GM18498 (cell line): Measurements from ENCODE around the gene SLC22A17.

Experiments used
- ATAC-seq: cut with Tn5 transposase; IDR thresholded peaks from one replicate; pipeline ENCODE4 v1.9.1; 2021; ENCODE audit warnings: mild to moderate bottlenecking, moderate library complexity; ENCODE audit not compliant: unreplicated experiment

Gene SLC22A17

DNA sequence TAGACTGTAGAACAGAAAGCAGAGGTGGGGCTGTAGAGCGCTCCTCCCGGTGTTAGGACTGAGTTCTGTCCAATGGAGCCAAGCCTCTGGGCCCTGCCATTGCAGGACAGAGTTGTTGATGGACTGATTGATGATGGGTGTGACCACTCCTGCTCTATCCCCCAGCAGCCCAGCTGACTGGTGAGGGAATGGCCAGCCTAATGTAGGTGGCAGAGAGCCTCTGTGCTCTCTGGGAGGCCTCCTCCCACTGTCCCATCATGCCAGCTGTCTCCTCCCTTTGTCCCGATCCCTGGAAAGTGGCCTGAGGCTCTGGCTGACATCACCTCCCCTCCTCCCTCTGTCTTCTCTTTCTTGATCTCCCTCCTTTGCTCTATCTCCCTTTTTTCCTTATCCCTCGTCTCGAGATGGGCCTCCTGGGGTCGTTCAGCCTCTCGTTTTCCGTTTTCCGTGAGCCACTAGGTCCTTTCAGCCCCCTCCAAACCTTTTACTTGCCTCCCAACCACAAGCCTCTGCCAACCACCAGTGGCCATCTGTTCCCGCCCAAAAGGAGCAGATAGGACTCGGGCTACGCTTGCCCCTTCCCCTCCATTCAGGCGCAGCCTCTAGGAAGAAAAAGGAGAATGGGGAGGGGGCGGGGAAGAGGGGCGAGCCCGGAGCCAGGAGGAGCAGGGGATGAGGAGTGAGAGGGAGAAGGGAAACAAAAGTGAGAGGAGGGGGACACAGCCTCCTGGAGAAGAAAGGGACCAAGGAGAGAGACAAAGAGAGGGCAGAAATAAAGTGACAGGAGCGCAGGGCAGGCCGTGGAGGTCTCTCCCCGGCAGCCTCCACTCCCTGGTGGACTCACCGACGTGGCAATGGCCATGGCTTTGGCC is 11.7 kb upstream of the SLC22A17 start:
- no peak for ATAC-seq

DNA sequence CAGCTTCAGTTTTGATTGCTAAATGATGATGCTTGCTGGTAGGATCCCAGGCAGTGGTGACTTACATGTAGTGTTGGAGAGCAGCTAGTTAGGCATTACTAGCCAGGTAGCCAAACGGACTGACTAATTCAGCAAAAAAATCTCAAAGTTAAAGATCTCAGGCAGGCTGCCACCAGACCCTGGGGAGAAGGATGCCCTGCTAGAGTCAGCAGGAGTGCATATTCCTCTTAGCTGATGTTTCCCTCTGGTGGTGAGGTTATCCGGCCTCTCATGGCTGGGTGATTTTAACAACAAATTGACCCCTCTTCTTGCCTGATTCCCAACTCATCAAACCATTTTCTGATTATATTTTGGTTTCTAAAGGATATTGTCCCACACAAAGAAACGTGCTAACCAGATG is 9.5 kb upstream of the SLC22A17 start:
- no peak for ATAC-seq

DNA sequence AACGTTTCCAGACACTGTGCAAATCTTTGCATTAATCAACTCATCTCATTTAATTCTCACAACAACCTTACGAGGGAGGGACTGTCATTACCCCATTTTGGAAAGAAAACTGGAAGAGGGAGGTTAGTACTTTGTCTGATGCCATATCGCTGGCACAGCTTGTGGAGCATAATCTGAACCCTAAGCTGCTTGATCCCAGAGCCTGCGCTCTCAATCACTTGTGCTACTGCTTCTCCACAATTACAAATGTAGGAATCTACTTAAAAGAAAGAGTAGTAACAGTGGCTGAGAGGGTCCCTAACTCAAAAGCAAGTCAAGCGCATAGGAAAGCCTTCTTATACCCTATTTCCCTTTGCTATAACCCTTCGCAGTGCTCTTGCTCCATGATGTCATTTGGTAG is 9.1 kb upstream of the SLC22A17 start:
- no peak for ATAC-seq

DNA sequence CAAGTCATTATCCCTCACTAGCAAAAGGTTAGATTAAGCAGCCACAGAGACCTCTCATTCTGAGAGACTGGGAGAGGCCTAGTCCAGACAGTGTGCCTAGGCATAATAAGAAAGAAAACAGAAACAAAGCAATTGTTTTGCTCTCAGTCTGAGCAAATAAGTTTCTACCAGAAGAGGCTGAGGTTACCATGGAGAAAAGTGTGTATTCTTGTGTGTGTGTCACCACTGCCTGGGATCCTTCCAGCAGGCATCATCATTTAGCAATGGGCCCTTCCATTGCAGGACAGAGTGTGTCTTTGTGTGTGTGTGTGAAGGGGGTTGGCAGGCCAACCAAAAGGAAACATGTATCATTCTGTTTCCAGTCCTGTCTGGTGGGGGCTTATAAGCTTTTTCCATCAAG is 8.6 kb upstream of the SLC22A17 start:
- no peak for ATAC-seq

DNA sequence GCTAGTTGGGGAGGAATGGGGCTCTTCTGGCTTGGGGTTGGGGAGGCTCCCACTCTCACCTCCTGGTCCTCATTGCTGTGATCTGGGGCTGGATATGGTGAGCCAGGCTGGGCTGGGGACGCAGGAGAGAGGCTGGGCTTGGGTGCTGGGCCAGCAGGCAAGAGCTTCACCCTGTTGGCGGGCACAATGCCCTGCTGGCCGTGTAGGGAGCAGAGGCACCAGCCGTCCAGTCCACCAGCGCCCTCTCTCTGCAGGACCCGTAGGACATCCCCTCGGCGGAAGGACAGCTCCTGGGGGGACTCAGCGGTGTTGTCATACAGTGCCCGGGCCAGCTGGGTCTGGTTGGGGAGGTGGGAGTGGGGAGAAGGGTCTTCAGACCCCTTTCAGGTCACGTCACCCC is 7.8 kb upstream of the SLC22A17 start:
- ATAC-seq, result no peak

DNA sequence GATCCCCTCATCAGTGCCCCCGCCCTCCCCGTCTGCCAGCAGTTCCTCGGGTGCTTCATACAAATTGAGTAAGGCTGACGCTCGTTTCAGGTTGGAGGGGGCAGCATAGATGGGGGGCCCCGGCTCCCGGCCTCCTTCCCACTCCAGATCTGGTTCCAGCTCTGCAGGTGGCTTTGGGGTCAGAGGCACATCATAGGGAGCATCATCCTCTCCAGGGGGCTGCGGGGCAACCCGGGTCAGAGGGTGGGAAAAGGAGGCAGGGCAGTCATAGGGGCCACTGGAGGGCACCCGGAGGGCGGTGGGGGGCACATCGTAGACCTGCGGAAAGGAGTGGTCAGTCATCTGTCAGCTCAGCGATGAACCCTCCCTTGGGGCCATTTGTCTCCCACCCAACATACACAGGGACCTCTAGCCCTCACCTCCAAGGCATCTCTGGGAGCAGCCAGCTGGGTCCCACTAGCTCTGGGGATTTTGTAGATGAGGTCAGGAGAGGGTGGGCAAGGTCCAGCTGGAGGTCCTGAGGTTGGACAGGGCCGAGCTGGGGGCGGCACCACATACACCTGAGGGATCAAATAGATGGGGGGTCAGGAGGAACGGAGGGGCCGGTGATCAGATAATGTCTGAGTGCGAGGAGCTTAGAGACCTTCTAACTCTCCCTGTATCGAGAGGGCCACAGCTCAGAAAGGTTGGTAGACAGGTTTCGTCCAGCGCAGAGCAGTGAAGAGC is 7.2 kb upstream of the SLC22A17 start:
- no peak for ATAC-seq

DNA sequence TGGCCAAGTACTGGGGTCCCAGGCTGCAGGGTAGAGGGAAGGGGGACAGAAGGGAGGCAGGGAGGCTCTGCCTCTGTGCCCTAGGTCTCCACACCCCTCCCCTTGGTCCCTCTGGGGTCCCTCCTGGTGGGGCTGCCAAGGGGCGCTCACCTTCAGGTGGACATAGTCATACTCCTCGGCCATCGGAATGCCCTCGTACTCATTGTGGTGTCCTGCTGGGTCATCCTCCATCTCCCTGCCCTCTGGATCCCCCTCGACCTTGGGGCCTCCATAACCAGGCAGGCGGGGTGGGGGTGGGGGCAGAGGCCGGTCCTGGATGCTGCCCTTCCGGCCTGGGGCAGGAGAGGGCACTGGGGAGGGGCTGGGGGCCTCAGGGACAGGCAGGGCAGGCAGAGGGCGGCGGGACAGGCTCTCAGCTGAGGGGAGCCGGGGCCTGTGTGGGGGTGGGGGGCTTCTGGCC is 6.5 kb upstream of the SLC22A17 start:
- no peak for ATAC-seq

DNA sequence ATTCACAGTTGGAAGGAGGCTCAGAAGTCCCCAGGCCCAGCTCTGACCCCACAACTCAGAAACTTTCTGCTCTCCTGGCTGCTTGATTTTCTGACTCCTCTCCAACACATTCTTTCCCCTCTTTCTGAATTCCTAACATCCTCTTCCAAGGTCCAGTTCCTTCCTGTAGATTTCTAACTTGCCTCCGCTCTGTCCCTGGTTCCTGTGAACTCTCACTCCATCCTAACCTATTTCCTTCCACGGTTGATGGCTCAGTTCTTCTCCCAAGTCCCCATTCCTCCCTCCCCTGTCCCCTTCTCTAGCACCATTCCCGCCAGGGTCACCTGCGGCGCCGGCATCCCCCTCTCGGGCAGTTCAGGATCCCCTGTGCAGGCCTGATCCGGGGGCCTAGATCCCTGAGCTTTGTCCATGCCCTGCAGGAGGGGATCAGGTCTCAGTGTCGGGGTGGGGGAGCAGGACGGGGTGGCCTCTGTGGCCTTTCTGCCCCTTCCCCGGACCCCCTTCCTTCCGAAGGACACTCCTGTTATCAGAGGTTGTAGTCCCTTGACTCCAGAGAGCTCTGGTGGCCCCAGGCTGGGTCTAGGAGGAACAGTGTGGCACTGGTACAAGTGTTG is 6.0 kb upstream of the SLC22A17 start:
- no peak for ATAC-seq

DNA sequence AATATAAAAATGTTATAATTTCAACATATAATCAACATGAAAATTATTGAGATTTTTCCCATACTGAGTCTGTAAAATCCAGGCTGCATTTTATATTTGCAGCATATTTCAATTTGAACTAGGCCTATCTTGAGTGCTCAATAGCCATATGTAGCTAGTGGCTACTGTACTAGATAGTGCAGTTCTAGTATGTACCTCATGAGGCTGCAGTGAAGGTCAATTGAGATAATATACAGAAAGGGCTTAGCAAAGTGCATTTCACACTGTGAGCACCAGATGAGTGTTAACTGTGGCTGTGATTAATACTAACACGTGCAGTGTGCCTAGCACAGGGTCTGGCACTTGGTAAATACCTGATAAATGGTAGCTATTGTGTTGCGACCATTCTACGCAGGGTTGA is 5.4 kb upstream of the SLC22A17 start:
- ATAC-seq, result no peak

DNA sequence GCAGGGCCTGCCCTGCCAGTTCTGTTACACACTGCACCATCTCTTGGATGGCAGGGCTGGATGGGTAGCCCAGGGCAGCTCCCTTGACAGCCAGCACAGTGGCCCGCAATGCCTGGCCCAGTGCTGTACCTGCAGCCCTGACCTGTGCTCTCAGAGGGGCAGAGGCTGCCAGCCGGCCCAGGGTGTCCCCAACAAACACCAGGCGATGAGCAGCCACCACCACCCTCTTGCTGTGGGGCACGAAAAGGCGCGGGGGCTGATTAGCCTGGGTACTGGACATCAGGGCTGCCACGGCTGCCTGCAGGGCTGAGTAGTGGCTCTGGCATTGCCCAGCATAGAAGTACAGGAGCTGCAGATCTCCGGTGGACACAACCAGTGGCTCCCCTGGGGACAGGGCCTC is 4.6 kb upstream of the SLC22A17 start:
- no peak for ATAC-seq

DNA sequence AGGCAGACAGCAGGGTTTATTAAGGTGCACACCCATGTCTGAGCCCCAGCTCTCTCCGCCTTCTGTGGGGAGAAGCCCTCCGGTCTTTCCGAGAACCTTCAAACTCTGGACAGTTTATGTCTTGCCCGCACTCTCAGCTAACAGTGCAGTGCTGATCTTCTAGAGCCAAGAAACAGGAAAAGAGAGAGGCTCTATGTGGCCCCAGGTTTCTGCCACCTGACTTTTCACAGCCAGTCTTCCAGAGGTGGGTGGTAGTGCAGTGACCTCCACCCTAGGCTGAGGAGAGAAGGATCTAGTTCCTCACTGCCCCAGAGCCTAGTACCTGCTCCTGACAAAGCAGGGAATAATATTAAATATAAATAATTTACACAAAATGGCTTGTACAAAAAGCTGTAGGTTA is 4.0 kb upstream of the SLC22A17 start:
- no peak for ATAC-seq

DNA sequence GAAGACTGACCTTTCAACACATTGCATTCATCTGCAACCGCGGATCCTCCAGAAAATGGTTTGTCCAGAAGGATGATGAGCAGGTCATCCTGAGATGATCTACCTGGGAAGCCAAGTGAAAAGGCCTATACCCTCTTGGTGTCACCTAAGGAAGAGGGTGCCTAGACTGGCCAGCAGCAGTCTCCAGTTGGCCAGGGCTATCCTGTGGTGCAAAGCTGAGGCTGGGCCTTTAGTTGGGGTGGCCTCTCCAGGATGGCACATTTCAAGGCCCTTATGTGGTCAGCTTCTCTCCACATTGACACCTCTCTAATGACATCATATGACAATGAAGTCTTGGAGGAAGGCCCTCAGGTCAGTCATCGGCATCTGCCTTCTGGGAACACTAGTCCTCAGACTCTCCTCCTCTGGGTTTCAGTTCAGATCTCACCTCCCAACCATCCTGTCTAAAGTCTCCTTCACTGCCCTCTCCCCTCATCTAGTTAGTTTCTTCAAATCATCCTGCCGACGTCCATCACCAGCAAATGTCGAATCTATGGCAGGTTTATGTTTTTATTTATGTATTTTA is 3.3 kb upstream of the SLC22A17 start:
- ATAC-seq, result no peak

DNA sequence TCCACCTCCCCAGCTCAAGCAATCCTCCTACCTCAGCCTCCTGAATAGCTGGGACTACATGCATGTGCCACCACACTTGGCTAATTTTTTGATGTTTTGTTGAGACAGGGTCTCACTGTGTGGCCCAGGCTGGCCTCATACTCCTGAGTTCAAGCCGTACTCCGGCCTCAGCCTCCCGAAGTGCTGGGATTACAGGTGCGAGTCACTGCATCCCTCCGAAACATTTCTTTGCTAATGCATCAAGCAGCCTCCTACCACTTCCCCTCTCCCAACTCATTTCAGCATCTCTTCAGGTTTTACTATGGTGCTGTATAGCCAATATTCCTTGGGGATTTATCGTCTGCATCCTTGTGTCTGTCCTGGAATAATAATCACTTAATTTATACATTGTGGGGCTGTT is 2.3 kb upstream of the SLC22A17 start:
- ATAC-seq, result no peak

DNA sequence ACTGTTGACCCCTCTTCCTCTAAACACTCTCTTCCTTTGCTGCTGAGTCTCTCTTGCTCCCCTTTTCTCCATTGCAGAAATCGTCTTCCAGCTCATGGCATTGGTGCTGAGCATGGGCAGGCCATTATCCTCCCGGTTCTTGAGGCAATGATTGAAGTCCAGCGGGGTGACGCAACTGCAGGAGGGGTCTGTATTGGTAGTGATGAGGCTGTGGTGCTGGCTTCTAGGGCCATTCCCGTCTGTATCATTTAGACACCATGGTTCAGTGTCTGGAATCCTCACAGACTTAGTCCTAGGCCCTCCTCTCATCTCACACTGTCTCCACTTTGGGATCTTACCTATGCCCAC is 720 bp upstream of the SLC22A17 start:
- ATAC-seq, result no peak

DNA sequence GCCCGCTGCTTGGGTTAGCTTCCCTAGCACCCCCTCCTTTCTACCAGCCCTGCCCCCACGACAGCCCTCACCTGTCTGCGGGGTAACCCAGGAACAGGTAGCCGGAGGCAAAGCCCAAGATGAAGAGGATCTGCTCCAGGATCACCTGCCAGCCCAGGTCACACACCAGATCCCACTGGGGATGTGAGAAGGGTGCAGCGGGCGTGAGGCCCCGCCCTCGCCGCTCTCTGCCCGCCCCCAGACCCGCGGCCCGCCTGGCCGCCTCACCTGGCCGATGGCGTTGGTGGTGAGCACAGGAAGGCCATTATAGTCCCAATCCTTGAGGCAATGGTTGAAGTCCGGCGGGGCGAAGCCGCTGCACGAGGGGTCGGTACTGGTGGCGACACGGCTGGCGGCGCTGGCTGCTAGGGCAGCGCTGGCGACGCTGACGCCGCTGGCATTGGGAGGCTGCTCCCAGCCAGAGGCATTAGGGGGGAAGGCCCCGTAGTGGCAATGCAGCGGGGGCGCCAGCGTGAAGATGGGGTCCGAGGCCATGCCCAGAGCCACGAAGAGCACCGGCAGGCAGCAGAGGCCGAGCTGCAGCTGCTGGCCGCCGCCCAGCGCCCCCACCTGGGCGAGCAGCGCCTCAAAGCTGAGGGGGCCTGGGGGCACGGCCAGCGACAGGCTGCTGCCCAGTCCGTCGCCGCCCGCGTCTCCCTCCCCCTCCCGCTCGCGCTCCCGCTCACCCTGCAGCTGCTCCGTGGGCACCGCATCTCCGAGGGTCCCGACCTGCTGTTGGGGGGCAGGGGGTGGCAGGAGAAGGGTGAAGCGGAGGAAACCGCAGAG is 794 bp downstream of the SLC22A17 start:
- ATAC-seq, result no peak

DNA sequence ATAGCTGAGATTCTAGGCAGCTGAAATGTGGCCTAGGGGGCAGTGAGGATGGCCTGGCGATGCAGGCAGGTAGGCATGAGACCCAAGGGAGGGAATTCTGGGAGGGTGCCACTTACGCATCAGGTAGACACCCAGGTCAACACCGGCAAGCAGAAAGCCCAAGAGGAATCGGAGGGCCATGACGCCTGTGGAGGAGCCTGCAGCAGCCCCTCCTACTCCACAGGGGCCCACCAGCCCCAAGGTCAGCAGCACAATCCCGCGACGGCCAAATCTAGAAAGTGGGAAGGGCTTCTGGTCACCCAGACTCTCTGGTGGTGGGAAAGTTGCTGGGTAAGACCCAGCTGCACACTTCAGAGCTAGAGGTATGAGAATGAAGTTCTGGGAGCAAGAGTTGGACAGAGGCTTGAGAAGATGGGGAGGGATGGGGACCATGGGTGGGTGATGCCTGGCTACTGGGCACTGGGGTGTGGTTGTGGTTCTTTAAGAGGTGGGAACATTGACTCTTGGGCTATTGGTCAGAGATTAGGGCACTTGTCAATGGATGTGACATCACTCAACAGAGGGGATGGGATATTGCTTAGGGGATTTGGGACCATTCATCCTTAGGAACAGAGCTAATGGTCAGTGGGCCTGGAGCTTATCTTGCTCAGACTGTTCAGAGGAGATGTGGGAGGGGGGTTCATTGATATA is 3.4 kb downstream of the SLC22A17 start:
- ATAC-seq, result no peak

DNA sequence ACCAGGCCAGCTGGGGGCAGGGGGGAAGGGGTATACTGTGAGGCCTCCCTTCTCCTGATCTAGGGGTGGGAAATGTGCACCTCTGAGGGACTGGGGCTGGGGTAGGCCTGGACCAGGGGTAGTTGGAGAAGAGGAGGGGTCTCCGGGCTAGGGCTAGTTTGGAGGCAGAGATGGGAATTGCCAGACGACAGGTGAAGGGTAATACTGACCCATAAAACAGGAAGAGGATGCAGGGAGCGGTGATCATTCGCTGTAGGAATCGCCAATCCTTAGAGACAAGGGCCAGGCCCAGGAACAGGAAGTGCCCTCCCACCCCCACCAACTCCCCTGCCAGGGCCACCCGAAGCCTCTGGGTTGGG is 4.4 kb downstream of the SLC22A17 start:
- ATAC-seq, result no peak

DNA sequence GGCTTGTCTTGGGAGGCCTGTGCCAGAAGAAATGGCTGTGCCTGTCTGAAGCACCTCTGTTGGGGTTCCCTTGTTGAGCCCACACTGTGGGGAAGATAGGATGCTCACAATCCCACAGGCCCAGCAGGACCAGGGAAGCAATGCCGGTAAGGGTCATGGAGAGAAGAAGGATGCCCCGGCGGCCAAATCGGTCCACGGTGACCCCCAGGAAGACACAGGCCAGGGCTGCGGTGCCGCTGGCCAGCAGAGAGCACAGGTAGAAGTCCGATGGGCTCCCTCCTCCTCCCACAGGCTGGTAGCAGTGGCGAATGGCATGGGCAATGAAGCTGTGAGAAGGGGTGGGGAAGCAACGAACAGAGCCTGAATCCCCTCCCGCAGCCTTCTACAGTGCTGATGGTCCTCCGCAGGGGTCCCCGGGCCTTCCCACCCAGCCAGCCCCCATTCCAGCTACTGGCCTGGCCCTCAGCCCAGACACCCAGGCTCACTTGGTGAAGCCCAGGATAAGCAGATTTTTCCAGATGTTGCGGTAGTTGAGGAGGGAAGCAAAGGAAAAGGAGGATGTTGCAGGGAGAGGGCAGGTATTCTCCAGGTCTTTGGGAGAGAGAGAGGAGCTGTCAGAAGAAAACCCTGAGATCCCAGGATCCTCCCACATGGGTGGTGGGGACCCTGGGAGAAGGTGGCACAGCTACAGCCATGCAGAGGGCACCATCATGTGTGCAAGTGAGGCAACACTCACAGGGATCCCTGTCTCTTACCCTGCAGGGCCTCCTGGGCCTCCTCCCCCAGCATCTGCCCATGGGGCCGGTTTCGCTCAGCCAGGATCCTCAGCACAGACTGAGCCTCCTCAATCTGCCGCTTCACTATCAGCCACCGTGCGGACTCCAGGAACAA is 5.0 kb downstream of the SLC22A17 start:
- no peak for ATAC-seq

DNA sequence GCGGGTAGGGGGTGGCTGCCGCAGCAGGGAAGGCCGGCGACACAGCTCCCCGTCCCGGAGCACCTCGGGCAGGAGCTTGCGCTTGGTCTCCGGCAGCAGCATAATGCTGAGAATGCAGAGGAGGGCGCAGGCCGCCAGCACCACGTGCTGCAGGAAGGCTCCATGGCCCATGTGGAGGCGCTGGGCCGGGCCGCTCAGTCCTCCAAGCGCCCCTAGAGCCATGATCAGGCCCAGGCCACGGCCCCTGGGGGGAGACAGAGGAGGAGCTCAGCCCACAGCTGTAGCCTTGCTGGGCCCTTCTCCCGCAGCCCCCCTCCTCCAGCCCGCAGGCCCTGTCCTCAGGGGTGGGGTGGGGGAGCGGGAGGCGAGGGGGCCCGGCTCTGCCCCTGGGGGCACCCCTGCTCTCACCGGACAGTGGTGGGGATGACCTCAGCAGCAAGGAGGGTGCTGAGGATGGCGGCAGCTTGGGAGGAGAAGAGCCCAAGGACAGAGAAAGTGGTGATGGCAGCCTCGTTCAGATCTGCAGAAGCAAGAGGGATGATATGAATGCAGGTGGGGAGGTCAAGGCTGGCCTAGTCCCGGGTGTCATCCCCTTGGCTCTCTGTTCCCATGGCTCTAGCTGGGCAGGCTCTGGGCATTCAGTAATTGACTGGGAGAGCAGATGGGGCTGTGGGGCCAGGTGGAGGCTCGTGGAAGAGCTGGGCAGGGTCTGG is 5.8 kb downstream of the SLC22A17 start:
- no peak for ATAC-seq
